GM19240 (cell line): Measurements from ENCODE around the gene DGLUCY.
A peak's percentile ranks its signal among the peaks of the same experiment; 100 is the strongest.
"Not testable (repeated sequence)": the region's sequence is repeated elsewhere in the genome, so short reads cannot be mapped to it uniquely, and the experiment has no call there.

Experiments used
- DNase-seq: peaks from one replicate; pipeline ENCODE4 v3.0.0; 2011; ENCODE audit warnings: low spot score; ENCODE audit not compliant: insufficient read length

The DGLUCY gene

GRCh38 chr14:91233936-91234790, 120.3 kb downstream of the DGLUCY start:
- no peak for DNase-seq

GRCh38 chr14:91234791-91235114, 120.9 kb downstream of the DGLUCY start:
- no peak for DNase-seq

- no peak for DNase-seq
Measured at GRCh38 chr14:91235841-91236240, 122.0 kb downstream of the DGLUCY start.

GRCh38 chr14:91237219-91237618, 123.3 kb downstream of the DGLUCY start:
- no peak for DNase-seq

GRCh38 chr14:91238085-91238484, 124.2 kb downstream of the DGLUCY start:
- no peak for DNase-seq

- DNase-seq, result no peak
Measured at GRCh38 chr14:91238661-91239060, 124.8 kb downstream of the DGLUCY start.

- DNase-seq, result no peak
Measured at GRCh38 chr14:91241863-91242262, 128.0 kb downstream of the DGLUCY start.

GRCh38 chr14:91242635-91243034, 128.8 kb downstream of the DGLUCY start:
- DNase-seq, result no peak

GRCh38 chr14:91243074-91243471, 129.2 kb downstream of the DGLUCY start:
- DNase-seq, result no peak

- DNase-seq, result no peak
Measured at GRCh38 chr14:91244501-91244901, 130.6 kb downstream of the DGLUCY start, which contains the start of gene GPR68. TSS of gene GPR68 (minus strand) at chr14:91244704. CDS start at chr14:91235050, 9,654 bp downstream.

- DNase-seq, result no peak
Measured at GRCh38 chr14:91245029-91245428, 131.2 kb downstream of the DGLUCY start.

- not testable (repeated sequence) for DNase-seq
Measured at GRCh38 chr14:91245616-91246015, 131.7 kb downstream of the DGLUCY start.

GRCh38 chr14:91246051-91246852, 132.4 kb downstream of the DGLUCY start:
- DNase-seq, result no peak

GRCh38 chr14:91249841-91250616, 136.2 kb downstream of the DGLUCY start:
- peak; percentile 86 for DNase-seq

- DNase-seq, result no peak
Measured at GRCh38 chr14:91250912-91251311, 137.0 kb downstream of the DGLUCY start.

GRCh38 chr14:91252871-91253794, 139.3 kb downstream of the DGLUCY start:
- DNase-seq, result no peak

GRCh38 chr14:91253795-91254323, 140.0 kb downstream of the DGLUCY start:
- no peak for DNase-seq

- DNase-seq, result no peak
Measured at GRCh38 chr14:91254461-91254860, 140.6 kb downstream of the DGLUCY start.

GRCh38 chr14:91255026-91255695, 141.3 kb downstream of the DGLUCY start:
- DNase-seq, result no peak

- no peak for DNase-seq
Measured at GRCh38 chr14:91256661-91257060, 142.8 kb downstream of the DGLUCY start.
